ENCODE data around the gene MZF1. TPM values are rescaled to one million over a fixed set of nuclear protein-coding genes. Genes with fewer than 3 reads are reported as not detected.

Gene MZF1
- polyA plus RNA-seq, 1 donor (not counting 4 experiments of a cell fraction or from before 2014, with no cell fraction given): 7.4 TPM

DNA sequence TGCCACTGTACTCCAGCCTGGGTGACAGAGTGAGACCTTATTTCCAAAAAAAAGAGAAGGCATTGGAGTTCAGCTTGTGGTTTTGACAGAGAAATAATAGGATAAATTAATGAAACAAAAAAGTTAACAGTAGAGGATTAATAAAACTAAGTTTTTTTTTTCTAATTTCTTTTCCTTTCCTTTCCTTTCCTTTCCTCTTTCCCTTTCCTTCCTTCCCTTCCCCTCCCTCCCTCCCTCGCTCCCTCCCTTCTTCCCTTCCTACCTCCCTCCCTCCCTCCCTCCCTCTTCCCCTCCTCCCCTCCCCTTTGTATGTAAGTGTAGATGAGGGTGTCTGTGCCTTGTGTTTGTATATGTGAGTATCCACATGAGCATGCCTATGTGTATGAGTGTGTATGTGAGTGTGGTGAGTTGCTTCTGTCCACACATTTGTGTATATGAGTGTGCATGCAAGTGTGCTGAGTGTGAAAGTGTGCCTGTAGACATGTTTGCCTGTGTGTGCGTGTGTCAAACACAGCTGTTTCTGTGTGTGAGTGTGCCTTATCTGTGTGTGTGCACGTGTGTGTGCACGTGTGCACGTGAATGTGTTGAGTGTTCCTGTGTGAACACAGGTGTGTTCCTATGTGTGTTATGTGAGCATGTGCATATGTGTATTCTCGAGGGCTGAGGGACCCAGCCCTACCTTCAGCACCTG lies 12.5 kb upstream of the MZF1 start:
- dilution Hi-C loops (cut with MboI; ENCODE audit: extremely low pct_ligation_motif_present, low sequenced_read_pairs): no loop called here
- no peak overlapping the region for H3K4me3 ChIP-seq (ENCODE audit: control insufficient read depth in 2 of 3, extremely low read depth in 1 of 3, insufficient read depth in 2 of 3, low read depth in 1 of 3, low read length in 3 of 3)
- H3K9me3 ChIP-seq (ENCODE audit: control insufficient read depth, low read depth, low read length): no peaks in the 10 kb centered on the region
- TF ChIP-seq, protein P1, sequence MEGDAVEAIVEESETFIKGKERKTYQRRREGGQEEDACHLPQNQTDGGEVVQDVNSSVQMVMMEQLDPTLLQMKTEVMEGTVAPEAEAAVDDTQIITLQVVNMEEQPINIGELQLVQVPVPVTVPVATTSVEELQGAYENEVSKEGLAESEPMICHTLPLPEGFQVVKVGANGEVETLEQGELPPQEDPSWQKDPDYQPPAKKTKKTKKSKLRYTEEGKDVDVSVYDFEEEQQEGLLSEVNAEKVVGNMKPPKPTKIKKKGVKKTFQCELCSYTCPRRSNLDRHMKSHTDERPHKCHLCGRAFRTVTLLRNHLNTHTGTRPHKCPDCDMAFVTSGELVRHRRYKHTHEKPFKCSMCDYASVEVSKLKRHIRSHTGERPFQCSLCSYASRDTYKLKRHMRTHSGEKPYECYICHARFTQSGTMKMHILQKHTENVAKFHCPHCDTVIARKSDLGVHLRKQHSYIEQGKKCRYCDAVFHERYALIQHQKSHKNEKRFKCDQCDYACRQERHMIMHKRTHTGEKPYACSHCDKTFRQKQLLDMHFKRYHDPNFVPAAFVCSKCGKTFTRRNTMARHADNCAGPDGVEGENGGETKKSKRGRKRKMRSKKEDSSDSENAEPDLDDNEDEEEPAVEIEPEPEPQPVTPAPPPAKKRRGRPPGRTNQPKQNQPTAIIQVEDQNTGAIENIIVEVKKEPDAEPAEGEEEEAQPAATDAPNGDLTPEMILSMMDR (optimal IDR thresholded peaks at IDR 0.05 in 1 of 3, IDR thresholded peaks at IDR 0.05 in 1 of 3, conservative IDR thresholded peaks at IDR 0.05 in 1 of 3; ENCODE audit: extremely low read depth in 1 of 3, insufficient read depth in 2 of 3, low read length in 3 of 3): no peak
- TF ChIP-seq EZH2 (IDR thresholded peaks at IDR 0.05; ENCODE audit: low read length): no peak
- peaks cover 2% of the 10 kb centered on the region for H3K9me1 ChIP-seq (ENCODE audit: control insufficient read depth, extremely low read depth, insufficient read depth, low read length)
- no peaks in the 10 kb centered on the region for H3K27me3 ChIP-seq (ENCODE audit: control insufficient read depth, extremely low read depth, insufficient read depth, low read length)
- FAIRE-seq: no peak
- no peak overlapping the region for H3K27ac ChIP-seq (ENCODE audit: control insufficient read depth, insufficient read depth, low read length)
- H3K4me2 ChIP-seq (ENCODE audit: control insufficient read depth, extremely low read depth, insufficient read depth, low read depth, low read length): no peak overlapping the region
- H3K79me2 ChIP-seq (ENCODE audit: control insufficient read depth, insufficient read depth, low read length): peaks cover 3% of the 10 kb centered on the region
- no peak overlapping the region for H2AFZ ChIP-seq (ENCODE audit: control insufficient read depth, low read length)
- no peaks in the 10 kb centered on the region for H4K20me1 ChIP-seq (ENCODE audit: control insufficient read depth, extremely low read depth, insufficient read depth, low read length)
- H3K4me1 ChIP-seq (ENCODE audit: control insufficient read depth, extremely low read depth, insufficient read depth, low read length): no peaks in the 10 kb centered on the region
- peaks cover 5 to 16% of the 10 kb centered on the region in 2 experiments for H3K36me3 ChIP-seq (ENCODE audit: control insufficient read depth in 2 of 2, extremely low read depth in 1 of 2, insufficient read depth in 2 of 2, low read length in 2 of 2)
- H3K9ac ChIP-seq (ENCODE audit: control insufficient read depth, extremely low read depth, insufficient read depth, low read length): no peak overlapping the region
- DNase-seq (ENCODE audit: low read depth, low spot score): no peak

DNA sequence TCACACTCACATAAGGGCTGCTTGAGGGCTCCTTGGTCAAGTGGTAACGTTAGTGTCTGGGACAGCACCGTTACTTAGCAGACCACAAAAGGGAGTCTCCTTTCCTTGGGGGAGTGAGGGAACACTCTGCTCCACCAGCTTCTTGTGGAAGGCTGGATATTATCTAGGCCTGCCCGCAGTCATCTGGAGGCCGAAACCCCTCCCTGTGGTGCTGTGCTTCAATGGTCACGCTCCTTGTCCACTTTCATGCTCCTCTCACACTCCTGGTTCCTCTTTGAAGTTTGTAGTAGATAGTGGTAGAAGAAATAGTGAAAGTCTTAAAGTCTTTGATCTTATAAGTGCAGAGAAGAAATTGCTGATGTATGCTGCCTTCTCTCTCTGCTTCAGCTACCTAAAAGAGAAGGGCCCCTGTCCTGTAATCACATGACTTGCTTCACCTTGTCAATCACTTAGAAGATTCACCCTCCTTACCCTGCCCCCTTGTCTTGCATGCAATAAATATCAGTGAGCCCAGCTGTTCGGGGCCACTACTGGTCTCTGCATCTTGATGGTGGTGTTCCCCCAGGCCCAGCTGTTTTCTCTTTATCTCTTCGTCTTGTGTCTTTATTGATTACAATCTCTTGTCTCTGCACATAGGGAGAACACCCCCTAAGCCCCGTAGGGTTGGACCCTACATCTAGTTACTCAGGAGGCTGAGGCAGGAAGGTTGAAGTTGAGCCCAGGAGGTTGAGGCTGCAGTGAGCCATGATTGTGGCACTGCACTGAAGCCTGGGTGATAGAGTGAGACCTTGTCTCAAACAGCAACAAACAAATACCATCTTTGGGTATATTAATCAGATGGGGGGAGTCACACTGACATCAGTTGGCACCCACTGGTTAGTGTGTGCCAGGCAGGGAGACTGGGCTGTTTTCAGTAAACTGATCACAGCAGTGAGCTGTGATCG lies 11.6 kb upstream of the MZF1 start:
- DNase-seq (ENCODE audit: low read depth, low spot score): no peak
- Histone ChIP-seq H3K27ac (ENCODE audit: control insufficient read depth, insufficient read depth, low read length) (no peak overlapping the region), H4K20me1 (ENCODE audit: control insufficient read depth, extremely low read depth, insufficient read depth, low read length) (no peaks in the 10 kb centered on the region), H3K9ac (ENCODE audit: control insufficient read depth, extremely low read depth, insufficient read depth, low read length) (no peak overlapping the region), H3K9me3 (ENCODE audit: control insufficient read depth, low read depth, low read length) (no peaks in the 10 kb centered on the region), H3K4me3 (ENCODE audit: control insufficient read depth in 2 of 3, extremely low read depth in 1 of 3, insufficient read depth in 2 of 3, low read depth in 1 of 3, low read length in 3 of 3) (no peak overlapping the region), H3K27me3 (ENCODE audit: control insufficient read depth, extremely low read depth, insufficient read depth, low read length) (no peaks in the 10 kb centered on the region), H3K36me3 (ENCODE audit: control insufficient read depth in 2 of 2, extremely low read depth in 1 of 2, insufficient read depth in 2 of 2, low read length in 2 of 2) (peaks cover 5 to 16% of the 10 kb centered on the region in 2 experiments), H3K4me1 (ENCODE audit: control insufficient read depth, extremely low read depth, insufficient read depth, low read length) (no peaks in the 10 kb centered on the region), H3K4me2 (ENCODE audit: control insufficient read depth, extremely low read depth, insufficient read depth, low read depth, low read length) (no peak overlapping the region), H2AFZ (ENCODE audit: control insufficient read depth, low read length) (no peak overlapping the region), H3K9me1 (ENCODE audit: control insufficient read depth, extremely low read depth, insufficient read depth, low read length) (peaks cover 2% of the 10 kb centered on the region), H3K79me2 (ENCODE audit: control insufficient read depth, insufficient read depth, low read length) (peaks cover 3% of the 10 kb centered on the region)
- no peak for FAIRE-seq
- dilution Hi-C loops (cut with MboI; ENCODE audit: extremely low pct_ligation_motif_present, low sequenced_read_pairs): no loop called here
- TF ChIP-seq EZH2 (IDR thresholded peaks at IDR 0.05; ENCODE audit: low read length): no peak
- TF ChIP-seq, protein P1 (optimal IDR thresholded peaks at IDR 0.05 in 1 of 3, IDR thresholded peaks at IDR 0.05 in 1 of 3, conservative IDR thresholded peaks at IDR 0.05 in 1 of 3; ENCODE audit: extremely low read depth in 1 of 3, insufficient read depth in 2 of 3, low read length in 3 of 3): no peak

Data from keratinocyte (primary cell).